Stimulated activated CD4-positive, alpha-beta T cell treated with anti-CD3 and anti-CD28 coated beads, Interleukin-2, amount 100 ng/mL, for 48 hours (primary cell): ENCODE results near the gene CPLX1.
"Not testable (repeated sequence)": the region's sequence is repeated elsewhere in the genome, so short reads cannot be mapped to it uniquely, and the experiment has no call there.

Experiments
- DNase-seq, 2 donors: peaks; one replicate each; pipeline ENCODE4 v3.0.0-alpha.2; 2020

CPLX1 gene

DNA sequence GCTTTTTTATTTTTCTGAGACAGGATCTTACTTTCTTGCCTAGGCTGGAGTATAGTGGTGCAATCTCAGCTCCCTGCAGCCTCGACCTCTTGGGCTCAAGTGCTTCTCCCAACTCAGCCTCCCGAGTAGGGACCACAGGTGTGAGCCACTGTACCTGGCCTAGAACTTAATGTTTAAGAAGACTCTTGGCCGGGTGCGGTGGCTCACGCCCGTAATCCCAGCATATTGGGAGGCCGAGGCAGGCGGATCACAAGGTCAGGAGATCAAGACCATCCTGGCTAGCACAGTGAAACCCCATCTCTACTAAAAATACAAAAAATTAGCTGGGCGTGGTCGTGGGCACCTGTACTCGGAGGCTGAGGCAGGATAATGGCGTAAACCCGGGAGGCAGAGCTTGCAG, 72.7 kb downstream of the CPLX1 start:
- not testable (repeated sequence) for DNase-seq

DNA sequence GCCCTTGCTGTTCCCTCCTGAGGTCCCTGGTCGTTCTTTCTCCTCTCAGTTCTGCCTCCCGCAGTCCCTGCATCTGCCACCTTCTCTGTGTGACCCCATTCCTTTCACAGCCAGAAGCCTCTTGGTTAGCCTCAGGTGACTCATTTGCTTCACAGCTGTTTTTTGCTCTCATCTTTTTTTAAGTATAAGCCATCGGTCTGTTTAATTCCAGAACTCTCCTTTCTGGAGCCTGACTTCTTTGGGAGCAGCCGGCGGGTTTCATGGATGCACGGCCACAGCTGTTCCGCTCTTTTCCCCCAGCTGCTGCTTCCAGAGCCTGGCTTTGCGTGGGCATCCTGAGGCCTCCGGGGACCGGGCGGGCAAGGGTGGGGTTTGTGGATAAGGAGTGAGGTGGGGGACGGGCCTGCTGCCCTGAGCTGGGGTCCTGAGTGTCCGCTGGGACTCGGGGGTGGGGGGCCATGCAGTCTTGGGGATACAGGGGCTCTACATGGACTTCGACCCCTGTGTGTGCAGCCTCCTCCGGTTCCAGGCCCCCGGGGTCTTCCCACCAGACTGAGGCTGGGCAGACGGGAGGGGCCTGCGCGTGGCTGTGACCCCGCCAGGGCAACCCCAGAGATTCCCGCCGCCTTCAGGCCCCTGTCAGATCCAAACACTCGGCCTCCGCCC, 73.6 kb downstream of the CPLX1 start:
- no peak for DNase-seq

DNA sequence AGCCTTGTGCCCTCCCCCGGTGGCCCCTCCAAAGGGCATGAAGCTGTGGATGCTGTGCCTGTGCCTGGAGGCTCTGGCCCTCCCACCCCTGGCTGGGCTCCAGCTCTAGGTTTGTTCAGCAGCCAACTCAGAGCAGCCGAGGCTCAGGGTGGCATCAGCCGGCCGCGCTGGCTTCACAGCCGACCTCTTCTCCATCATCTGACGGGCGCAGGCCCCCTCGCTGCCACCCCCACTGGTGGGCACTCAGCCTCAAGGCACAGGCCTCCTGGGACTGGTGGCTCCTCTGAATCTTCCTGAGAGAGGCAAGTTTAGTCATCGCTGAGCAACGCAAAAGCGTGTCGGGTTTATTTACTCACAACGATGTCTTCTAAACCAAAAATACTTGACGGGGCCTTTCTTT, 74.3 kb downstream of the CPLX1 start:
- DNase-seq = no peak

DNA sequence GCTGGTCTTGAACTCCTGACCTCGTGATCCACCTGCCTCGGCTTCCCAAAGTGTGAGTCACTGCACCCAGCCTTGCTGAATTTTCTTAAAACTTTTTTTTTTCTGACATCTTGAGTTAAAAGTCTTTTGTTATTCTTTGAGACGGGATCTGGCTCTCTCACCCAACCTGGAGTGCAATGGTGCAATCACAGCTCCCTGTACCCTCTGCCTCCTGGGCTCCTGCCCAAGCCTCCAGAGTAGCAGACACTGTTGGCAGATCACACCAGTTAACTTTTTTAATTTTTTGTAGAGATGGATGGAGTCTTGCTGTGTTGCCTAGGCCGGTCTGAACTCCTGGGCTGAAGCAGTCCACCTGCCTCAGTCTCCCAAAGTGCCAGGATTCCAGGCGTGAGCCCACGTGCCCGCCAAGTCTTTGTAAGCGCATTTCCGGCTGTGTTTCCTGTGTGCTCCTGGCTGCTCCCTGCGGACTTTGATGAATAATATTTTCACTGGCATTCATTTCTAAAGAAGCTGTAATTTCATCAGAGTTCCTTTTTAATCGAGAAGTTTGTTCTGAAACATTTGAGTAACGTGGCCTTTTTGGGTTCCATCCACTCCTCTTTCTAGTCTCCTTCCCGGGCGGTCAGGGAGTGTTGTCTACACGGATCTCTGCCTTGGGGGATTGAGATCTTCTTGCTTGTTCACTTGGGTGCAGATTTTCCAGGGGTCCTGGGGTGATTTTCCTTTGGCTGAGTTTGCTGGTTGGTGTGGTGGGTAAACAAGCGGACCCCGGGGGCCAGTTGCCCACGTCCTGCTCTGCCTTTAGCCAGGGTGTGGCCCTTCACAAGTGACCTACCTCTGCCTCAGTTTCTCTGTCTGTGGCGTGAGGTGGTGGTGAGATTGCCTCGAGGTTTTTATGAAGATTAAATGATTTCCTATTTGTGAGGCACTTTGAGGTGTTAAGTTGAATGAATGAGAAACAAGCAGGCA, 75.9 kb downstream of the CPLX1 start:
- no peak for DNase-seq

DNA sequence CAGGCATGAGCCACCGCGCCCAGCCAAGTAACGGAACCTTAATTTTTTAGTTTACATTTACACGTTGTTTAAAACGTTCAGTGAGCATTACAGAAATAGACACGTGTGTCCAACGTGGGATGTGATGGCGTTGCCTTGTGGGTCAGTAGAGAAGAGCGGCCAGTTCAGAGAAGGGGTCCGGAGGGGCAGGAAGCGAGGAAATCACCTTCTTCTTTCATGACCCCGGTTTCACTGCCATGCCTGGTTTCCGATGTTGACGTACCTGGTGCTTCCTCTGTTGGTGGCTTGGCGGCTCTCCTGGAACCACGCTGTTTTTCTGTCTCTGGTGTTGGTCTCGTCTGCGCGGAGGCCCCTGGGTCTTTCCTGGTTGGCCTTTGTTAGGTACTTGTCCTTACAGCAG, 77.5 kb downstream of the CPLX1 start:
- DNase-seq = no peak

DNA sequence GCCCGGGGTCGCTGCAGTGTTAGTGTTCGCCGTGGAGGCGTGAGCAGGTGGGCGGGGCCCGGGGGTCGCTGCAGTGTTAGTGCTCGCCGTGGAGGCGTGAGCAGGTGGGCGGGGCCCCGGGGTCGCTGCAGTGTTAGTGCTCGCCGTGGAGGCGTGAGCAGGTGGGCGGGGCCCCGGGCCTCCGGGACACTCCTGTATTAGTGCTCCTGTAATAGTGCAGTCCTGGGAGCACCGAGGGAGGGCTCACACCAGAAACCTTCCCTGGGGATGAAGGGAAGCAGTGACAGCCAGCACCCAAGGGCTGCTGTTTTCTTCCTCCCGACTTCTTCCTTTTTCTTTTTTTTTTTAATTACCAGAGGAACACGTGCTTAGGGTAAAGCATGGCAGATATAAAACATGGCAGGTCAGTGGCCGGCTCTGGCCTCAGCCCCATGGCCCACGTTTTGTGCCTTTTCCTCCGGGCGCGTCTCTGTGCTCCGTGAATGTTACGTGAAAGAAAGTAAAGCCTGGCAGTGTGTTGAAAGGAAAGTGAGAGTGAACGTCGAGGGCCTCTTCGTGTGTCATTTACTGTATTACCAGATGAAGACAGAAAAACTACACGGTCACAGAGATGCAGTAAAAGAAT, 78.3 kb downstream of the CPLX1 start:
- no peak for DNase-seq

DNA sequence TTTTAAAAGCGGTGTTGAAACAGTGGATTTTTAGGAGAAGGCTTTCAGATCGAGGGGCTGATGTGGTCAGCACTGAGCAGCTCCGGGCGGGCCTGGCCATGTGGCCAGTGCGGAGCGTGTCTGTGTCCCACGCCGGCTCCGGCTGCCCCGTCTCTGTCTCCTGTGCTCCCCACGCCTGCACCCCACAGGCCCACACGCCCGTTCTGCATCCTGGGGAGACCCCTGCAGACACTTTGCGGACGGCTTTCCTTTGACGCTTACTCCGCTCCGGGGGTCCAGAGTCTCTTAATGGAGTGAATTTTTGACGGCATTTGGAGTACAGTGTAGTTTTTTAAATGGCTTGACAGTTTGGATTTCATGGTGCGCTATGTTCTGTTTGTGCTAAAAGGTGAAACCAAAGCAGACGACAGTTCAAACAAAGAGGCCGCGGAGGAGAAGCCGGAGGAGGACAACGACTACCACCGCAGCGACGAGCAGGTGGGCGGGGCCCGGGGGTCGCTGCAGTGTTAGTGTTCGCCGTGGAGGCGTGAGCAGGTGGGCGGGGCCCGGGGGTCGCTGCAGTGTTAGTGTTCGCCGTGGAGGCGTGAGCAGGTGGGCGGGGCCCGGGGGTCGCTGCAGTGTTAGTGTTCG, 81.6 kb downstream of the CPLX1 start:
- DNase-seq = no peak

DNA sequence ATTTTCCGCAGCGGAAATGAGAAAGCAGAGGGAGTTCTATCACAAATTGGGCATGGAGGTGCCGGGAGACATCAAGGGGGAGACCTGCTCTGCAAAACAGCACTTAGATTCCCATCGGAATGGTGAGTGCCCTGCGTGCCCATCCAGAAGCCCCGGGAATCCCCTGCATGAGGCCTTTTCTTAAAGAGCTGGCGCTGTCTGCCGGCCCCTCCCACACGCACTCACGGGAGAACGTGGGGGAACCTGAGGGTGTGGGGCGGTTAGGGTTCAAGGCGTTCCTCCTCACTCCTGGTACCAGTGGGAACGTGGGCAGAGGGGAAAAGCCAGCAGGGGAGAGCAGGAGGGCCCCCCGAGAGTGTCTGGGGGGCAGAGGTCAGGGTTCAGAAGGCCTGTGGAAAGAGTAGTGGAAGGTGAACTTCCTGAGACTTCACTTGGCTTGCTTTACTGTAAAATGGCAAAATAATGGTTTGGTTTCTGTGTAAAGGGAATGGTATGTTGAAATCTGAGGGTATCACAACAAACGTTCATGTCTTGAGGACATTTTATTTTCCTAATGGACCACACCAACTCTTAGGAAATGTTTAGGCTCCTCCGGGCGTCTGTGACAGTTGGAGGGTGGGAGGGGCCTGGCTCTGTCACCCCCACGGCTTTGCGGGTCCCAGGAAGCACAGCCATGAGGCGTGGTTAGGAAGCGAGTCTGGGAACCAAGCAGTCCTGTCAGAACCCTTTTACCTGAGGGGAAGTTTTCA, 82.3 kb downstream of the CPLX1 start:
- DNase-seq = no peak

DNA sequence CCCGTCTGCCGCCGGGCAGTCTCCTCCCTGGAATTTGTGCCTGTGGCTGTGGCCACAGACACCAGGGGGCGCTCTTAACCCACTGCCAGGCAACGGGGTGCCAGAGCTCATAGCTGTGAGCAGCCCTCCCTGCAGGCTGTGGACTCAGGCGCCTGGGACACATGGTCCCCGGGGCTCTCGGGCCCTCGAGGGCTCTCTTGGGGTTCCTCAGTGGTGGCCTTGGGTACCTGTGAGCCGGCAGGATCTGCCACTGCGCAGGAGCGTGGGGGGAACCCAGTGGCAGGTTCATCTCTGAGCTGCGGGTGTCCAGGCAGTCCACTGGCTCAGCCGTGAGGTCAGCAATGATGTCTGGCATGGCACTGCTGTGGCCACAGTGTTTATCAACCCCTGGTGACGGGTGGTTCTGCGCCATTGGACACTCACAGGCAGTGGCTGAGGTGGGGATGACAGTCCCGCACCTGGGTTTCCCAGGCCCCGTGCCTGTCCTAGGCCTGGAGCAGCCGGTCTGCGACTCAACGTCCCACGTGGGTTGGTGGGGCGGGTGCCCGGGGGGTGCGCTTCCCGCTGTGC, 83.1 kb downstream of the CPLX1 start:
- peak; percentile 79 to 80 for DNase-seq

DNA sequence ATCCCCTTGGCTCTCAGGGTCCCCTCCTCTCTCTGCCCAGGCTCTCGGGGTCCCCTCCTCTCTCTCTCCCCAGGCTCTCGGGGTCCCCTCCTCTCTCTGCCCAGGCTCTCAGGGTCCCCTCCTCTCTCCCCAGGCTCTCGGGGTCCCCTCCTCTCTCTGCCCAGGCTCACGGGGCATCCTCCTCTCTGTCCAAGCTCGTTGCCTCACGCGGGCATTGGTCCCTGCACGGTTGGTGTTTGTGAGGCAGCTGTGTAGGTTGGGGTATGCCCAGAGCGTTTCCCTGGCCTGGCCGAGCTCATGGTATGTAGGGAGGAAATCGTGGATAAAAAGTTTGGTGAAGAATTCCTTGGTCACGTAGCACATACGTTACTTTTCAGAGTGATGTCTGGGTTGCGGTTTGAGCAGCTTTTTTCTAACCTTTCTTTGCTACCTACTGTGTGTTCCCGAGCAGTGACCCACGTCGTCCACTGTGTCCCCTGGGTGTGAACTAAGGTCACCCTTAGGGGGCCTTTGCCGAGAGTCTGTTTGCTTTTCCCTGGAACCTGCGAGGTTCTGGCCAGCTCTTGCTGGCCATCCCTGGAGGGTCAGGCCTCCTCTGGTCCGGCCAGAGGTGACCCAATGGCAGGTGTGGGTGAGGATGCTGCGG, 83.7 kb downstream of the CPLX1 start:
- no peak for DNase-seq

DNA sequence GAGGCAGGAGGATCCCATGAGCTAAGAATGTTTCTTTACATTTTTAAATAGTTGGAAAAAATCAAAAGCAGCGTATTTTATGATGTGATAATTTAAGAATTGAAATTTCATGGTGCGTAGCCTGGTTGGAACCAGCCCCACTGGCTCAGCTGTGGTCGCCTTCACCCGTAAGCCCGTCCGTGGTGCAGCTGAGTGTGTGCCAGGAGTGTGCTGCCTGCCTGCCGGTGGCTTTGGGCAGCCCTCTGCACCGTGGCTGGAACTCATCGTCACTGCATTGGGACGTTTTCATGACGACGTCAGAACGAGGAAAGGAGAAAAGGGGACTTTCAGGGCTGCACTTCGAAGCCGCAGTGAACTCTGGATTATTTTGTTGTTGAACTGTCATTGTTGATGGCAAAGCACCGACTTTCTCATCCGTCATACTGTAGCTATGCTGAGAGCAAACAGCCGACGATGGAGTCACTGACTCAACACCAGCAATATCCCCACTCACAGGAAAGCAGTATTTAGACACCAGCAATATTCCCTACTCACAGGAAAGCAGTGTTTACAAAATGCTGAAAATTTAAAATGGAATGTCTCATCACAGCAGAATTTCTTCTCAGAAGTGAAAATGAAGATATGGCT, 85.2 kb downstream of the CPLX1 start:
- DNase-seq = no peak

DNA sequence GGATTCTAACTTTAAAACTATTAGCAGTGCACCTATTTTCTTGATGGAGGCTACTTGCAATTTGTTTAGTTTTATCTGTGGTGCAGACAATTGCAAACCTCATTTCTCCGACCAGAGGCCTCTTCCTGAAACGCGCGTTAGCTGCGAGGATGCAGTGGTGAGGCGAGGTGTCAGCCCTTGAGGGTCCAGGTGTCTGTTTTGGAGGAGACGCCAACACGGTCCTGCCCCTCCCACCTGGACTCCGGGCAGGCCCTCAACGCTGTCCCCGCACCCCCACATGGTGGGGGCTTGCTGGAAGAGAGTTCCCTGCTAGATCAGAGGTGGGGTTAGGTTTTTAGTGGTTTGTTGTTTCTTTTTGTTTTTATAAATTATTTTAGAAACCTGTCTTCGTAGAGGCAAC, 85.9 kb downstream of the CPLX1 start:
- no peak for DNase-seq

DNA sequence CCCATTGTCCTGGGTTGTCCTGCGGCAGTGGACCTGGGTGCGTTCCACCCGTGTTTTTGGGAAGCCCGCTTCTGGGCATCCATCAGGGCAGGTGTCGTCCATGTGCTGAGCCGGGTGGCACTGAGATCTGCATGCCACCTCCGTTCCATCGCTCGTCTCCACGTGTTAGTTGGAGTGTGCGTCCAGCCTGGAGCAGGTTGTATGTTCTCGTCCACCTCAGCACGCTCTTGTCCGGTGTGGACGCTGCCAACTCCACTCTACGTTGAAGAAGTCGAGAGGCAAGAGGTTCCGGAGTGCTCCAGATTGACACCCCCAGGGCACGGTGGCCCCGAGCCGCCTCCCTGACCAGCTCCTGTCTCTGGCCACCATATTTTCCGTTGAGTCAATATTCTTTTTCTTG, 86.4 kb downstream of the CPLX1 start:
- DNase-seq = no peak

DNA sequence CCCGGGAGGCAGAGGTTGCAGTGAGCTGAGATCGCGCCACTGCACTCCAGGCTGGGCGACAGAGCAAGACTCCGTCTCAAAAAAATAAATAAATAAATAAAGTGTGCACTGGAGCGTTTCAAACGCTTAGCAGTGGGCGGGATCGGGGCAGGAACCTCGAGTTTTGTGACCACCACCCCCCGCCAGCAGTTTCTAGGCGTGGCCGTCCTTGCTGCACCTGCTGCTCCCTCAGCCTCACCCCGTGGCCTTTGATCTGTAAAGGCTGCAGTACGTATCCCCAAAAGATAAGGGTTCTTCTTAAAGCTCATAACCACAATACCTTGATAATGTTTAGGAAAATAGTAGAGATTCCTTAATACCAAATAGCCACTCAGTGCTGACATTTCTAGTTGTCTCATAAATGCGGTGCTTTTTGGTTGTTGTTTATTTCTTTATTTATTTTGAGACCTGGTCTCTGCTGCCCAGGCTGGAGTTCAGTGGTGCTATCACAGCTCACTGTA, 87.1 kb downstream of the CPLX1 start:
- no peak for DNase-seq

DNA sequence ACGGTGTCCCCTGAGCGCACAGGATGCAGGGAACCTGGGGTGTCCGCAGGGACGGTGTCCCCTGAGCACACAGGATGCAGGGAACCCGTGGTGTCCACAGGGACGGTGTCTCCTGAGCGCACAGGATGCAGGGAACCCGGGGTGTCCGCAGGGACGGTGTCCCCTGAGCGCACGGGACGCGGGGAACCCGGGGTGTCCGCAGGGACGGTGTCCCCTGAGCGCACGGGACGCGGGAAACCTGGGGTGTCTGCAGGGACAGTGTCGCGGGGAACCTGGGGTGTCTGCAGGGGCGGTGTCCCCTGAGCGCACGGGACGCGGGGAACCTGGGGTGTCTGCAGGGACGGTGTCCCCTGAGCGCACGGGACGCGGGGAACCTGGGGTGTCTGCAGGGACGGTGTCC, 89.4 kb downstream of the CPLX1 start:
- not testable (repeated sequence) for DNase-seq

DNA sequence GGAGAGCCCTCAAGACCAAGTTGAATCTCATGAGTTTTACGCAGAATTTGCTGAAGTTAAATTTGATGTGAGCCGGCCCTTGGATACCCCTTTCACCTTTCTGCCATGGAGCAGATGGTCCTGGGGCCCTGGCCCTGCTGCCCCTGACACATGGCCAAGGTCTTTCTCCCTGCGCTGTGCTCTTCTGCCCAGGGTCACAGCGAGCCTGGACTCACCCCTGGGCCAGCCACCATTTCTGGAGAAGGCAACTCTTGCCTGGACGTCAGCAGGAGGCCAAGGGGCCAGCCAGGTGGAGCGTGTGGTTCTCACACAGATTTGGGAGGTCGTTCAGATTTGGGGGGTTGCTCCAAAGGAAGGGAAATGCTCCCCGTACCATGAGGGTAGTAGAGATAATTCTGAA, 90.3 kb downstream of the CPLX1 start:
- DNase-seq = no peak
